ENCODE measurements around the gene SLC25A15.

DNA sequence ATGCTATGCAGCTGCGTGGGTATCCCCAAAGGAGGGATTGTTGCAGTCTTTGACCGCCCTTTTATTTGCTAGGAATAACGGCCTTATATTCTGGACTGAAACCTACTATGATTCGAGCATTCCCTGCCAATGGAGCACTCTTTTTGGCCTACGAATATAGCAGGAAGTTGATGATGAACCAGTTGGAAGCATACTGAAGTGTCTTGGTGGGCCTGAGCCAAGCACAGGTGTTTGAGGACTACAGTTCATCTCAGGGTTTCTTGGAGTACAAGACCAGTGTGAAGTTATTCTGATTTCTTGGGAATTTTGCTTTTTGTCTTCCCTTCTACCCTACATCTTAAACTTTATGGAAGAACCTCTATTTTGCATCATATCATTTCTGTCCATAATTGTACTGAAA lies 20.1 kb downstream of the SLC25A15 start:
- no peak for TF ChIP-seq EZH2 (IDR thresholded peaks at IDR 0.05; ENCODE audit: borderline replicate concordance)
- TF ChIP-seq, protein P1, sequence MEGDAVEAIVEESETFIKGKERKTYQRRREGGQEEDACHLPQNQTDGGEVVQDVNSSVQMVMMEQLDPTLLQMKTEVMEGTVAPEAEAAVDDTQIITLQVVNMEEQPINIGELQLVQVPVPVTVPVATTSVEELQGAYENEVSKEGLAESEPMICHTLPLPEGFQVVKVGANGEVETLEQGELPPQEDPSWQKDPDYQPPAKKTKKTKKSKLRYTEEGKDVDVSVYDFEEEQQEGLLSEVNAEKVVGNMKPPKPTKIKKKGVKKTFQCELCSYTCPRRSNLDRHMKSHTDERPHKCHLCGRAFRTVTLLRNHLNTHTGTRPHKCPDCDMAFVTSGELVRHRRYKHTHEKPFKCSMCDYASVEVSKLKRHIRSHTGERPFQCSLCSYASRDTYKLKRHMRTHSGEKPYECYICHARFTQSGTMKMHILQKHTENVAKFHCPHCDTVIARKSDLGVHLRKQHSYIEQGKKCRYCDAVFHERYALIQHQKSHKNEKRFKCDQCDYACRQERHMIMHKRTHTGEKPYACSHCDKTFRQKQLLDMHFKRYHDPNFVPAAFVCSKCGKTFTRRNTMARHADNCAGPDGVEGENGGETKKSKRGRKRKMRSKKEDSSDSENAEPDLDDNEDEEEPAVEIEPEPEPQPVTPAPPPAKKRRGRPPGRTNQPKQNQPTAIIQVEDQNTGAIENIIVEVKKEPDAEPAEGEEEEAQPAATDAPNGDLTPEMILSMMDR (IDR thresholded peaks at IDR 0.05; ENCODE audit: poor library complexity): no peak
- TF ChIP-seq EZH2phosphoT487 (IDR thresholded peaks at IDR 0.05; ENCODE audit: low read depth, severe bottlenecking, unreplicated experiment): no peak

Data from hepatocyte (in vitro differentiated cells).